IPS-NIHi11 (cell line): ENCODE results near the gene SPRR2A.
"Not testable (repeated sequence)": the region's sequence is repeated elsewhere in the genome, so short reads cannot be mapped to it uniquely, and the experiment has no call there.

ENCODE experiments used
- DNase-seq: peaks from one replicate; pipeline ENCODE4 v3.0.0; 2012; ENCODE audit warnings: mixed read lengths, low spot score

SPRR2A gene

GRCh38 chr1:153024413-153024812, 32.9 kb downstream of the SPRR2A start:
- DNase-seq: no peak

DNA sequence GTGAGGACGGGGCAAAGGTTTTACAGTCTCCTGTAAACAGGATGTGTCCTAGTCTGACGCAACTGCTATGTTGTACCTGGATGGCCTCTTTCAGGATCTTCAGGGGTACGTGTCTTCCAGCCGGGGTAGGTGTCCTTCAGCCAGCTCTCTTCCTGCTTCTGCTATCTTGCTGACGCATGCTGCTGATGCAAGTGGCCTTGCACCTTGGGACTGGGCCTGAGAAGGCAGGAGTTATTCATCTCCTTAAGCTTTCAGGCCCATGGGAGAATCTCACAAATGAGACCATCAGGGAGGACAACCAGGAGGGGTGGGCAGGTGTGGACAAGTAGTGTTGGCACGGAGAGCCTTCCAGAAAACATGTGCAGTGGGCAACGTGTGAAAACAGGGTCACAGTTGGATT, 34.2 kb downstream of the SPRR2A start:
- no peak for DNase-seq

DNA sequence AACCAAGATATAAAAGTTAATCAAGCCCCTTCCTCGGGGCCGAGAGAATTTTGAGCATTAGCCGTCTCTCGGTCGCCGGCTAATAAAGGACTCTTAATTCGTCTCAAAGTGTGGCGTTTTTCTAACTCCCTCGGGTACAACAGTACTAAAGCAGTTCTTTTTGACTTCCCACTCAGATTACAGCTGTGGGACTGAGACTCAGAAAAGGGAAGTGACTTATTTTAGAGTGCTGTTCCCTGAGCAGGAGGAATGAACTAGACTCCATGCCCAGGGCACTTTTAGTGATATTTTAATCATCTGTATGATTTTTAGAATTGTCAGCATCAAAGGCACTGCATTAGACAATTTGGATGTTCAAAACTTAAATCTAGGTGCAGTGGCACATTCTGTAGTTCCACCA, 35.0 kb downstream of the SPRR2A start:
- DNase-seq: not testable (repeated sequence)

DNA sequence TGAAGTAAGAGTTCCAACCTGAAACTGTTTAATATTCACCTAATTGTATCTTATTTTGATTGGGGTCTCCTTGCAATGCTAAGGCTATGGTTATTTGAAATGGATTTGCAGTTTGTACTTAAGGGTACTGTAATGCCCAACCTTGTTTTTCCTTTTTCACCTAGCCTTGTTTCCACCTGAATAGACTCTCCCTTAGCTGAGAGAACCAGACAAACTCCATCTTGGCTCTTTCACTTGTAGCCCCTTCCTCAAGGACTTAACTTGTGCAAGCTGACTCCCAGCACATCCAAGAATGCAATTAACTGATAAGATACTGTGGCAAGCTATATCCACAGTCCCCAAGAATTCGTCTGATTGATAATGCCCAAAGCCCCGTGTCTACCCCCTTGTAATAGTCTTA, 35.5 kb downstream of the SPRR2A start:
- not testable (repeated sequence) for DNase-seq

DNA sequence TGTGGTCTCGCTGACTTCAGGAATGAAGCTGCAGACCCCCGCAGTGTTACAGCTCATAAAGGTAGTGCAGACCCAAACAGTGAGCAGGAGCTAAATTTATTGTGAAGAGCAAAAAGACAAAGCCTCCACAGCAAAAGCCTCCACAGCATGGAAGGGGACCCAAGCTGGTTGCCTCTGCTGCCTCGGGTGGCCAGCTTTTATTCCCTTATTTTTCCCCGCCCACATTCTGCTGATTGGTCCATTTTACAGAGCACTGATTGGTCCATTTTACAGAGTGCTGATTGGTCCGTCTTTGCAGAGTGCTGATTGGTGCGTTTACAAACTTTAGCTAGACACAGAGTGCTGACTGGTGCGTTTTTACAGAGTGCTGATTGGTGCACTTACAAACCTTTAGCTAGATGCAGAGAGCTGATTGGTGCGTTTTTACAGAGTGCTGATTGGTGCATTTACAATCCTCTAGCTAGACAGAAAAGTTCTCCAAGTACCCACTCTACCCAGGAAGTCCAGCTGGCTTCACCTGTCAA, 46.0 kb downstream of the SPRR2A start:
- not testable (repeated sequence) for DNase-seq
